ENCODE results near the gene NBPF1. TPM values are rescaled to one million over a fixed set of nuclear protein-coding genes. Genes with fewer than 3 reads are reported as not detected.
A peak's percentile ranks its signal among the peaks of the same experiment; 100 is the strongest.

Gene NBPF1
- total and polyA plus RNA-seq, 9 of the 15 experiments (the other 6 are each of a cell fraction or from before 2014, with no cell fraction given), result 5.2 to 42.6 (median 24.1) TPM

DNA sequence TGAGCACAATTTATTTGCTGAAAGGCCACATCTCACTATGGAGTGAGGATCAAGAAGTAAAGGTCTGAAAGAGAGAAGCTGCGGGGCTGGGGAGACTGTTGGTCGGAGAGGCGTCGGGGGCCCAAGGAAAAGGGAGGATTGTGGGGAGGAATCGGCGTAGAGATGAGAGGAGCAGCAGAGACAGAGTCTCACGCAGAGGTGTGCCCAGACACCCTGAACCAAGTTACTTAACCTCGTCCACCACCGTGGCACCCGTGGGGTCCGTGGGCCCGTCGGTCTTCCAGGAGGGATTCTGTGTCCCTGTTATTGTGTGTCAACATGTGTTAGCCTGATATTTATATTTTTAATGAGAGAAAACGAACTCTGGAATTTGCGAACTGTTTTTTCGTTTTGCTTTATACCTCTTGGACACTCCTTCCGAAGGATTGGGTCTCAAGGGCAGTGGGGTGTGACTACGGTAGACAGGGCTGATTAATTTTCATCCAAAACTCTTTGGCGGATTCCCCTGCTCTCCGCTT, 3.8 kb upstream of the NBPF1 start (continued):
- TF ChIP-seq, protein P1, sequence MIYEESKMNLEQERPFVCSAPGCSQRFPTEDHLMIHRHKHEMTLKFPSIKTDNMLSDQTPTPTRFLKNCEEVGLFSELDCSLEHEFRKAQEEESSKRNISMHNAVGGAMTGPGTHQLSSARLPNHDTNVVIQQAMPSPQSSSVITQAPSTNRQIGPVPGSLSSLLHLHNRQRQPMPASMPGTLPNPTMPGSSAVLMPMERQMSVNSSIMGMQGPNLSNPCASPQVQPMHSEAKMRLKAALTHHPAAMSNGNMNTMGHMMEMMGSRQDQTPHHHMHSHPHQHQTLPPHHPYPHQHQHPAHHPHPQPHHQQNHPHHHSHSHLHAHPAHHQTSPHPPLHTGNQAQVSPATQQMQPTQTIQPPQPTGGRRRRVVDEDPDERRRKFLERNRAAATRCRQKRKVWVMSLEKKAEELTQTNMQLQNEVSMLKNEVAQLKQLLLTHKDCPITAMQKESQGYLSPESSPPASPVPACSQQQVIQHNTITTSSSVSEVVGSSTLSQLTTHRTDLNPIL (CRISPR knock-in tag; IDR thresholded peaks at IDR 0.05), result no peak
- TF ChIP-seq RBM34 (IDR thresholded peaks at IDR 0.05; ENCODE audit: borderline replicate concordance, insufficient read depth, low read length) (no peak), BRD9 (IDR thresholded peaks at IDR 0.05; ENCODE audit: low read depth, partially characterized antibody) (no peak), RB1 (IDR thresholded peaks at IDR 0.05; ENCODE audit: low read depth) (no peak)

DNA sequence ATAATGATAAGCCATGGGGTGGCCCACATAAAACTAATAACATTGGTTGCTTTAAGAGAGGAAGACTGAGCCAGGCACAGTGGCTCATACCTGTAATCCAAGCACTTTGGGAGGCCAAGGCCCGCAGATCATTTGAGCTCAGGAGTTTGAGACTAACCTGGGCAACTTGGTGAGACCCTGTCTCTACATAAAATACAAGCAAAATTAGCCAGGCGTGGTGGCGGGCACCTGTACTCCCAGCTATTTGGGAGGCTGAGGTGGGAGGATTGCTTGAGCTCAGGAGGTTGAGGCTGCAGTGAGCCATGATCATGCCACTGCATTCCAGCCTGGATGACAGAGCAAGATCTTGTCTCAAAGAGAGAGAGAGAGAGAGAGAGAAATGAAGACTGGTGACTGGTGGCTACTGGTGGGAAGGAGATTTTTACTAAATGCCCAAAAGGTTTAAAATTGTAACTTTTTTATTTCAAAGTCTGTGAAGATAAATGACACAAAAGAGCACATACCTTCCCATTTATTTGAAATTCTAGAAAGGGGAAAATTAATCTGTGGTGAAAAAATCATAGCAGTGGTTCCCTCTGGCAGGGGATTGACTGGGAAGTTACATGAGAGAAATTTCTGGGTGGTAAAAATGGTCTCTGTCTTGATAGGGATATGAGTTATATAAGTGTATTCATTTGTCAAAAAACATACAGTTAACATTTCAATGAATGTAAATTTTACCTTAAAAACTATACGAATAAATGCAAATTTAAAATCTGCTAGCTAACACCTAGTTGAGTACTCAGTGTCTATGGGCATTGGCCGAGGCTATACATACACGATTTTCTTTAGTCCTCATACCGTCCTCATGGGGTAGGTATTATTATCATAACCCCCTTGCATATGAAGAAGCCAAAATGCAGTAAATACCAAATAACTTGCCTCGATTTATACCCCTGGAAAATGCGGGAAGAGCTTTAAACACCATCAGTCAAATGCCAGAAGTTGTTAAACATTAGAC, 2.2 kb upstream of the NBPF1 start:
- H3K9me3 ChIP-seq (replicated peaks; ENCODE audit: control insufficient read depth, insufficient read depth, low read depth, low read length), result no peaks in the 10 kb centered on the region
- peaks cover 25 to 45% of the 10 kb centered on the region in 2 experiments for H3K4me1 ChIP-seq (replicated peaks in 1 of 2; ENCODE audit: control insufficient read depth in 2 of 2, insufficient read depth in 2 of 2, low read length in 2 of 2)
- DNase-seq (ENCODE audit: extremely low read depth in 1 of 4, low spot score in 3 of 4) (peak; percentile 44 to 61 (median 52)), ATAC-seq (0 out of 3 replicates have a peak, but pooled peaks have one; percentile 8), FAIRE-seq (no peak)
- ChIA-PET POLR2A (interaction anchor here (0.7 to 3.7 kb wide), 15 partner anchors 8 to 369 kb away, joined by 3 to 23 read pairs (median 5); partner anchors contain the start of genes FBXO42 and RNU1-2), CTCF (ENCODE audit: low intra/inter-chr PET ratio) (interaction anchor here (0.6 to 1.4 kb wide), 2 partner anchors 115 to 336 kb away, joined by 4 to 7 read pairs; no protein-coding TSS in a partner anchor)
- H2AFZ ChIP-seq (ENCODE audit: low read depth, low read length), result no peak overlapping the region
- peaks cover 8% of the 10 kb centered on the region; the same call in 2 of the 3 replicates for H3K79me2 ChIP-seq (ENCODE audit: control insufficient read depth, insufficient read depth, low read length)
- H3K4me3 ChIP-seq, result no peak overlapping the region
- H3K27ac ChIP-seq (ENCODE audit: extremely low read depth, low read depth, low read length), result no peak overlapping the region
- in situ Hi-C loops (cut with MboI) (loop anchor here (25.0 kb wide), 2 partner anchors 103 to 297 kb away; partner anchors contain the start of genes CROCC and RNU1-1), intact Hi-C loops (cut with micrococcal nuclease) (no loop called here)
- WGBS (ENCODE audit: insufficient coverage, low coverage, missing lambda C conversion rate), result 66% methylated on average over 9 of the region's 9 CpGs
- peaks cover 5% of the 10 kb centered on the region; the same call in 1 of the 2 replicates for H4K20me1 ChIP-seq (replicated peaks; ENCODE audit: control insufficient read depth, insufficient read depth, low read length)
- no peak overlapping the region for H3K9ac ChIP-seq (ENCODE audit: insufficient read depth in 1 of 2, low read depth in 2 of 2, low read length in 2 of 2)
- no peaks in the 10 kb centered on the region for H3K27me3 ChIP-seq (ENCODE audit: control insufficient read depth in 2 of 2, insufficient read depth in 2 of 2, low read length in 2 of 2)
- H3K9me1 ChIP-seq (ENCODE audit: control insufficient read depth, insufficient read depth, low read length), result no peaks in the 10 kb centered on the region
- peaks cover 29% of the 10 kb centered on the region; the same call in 2 of the 3 replicates for H3K36me3 ChIP-seq (ENCODE audit: control insufficient read depth, insufficient read depth, low read length)
- H3K4me2 ChIP-seq (ENCODE audit: insufficient read depth, low read length), result no peak overlapping the region
- no TSS peak for BruUV-seq (replicated peaks)
- TF ChIP-seq ZFP30 (CRISPR knock-in tag; IDR thresholded peaks at IDR 0.05; ENCODE audit: borderline replicate concordance) (peak; percentile 51; the same call in 1 of the 2 replicates), ZNF518B (CRISPR knock-in tag; IDR thresholded peaks at IDR 0.05) (no peak), ZNF561 (CRISPR knock-in tag; conservative IDR thresholded peaks at IDR 0.05) (peak; percentile 67), ZBTB17 (CRISPR knock-in tag; IDR thresholded peaks at IDR 0.05) (peak; percentile 81), DIDO1 (tag; IDR thresholded peaks at IDR 0.05; ENCODE audit: low read depth) (0 out of 2 replicates have a peak, but pooled peaks have one; percentile 15), ZNF253 (CRISPR knock-in tag; conservative IDR thresholded peaks at IDR 0.05) (0 out of 2 replicates have a peak, but pooled peaks have one; percentile 44)
